Caco-2 (cell line): ENCODE results near the gene NAALADL2. TPM values are rescaled to one million over a fixed set of nuclear protein-coding genes. Genes with fewer than 3 reads are reported as not detected.

Experiments used
- BruUV-seq: library from RNA; stranded (reverse); fragments of 400-500 nt; replicated peaks from 2 replicates; lab custom pipeline; 2021; lab: Mats Ljungman, UMichigan
- CTCF ChIA-PET: fragments of 300-600 bp; sonication (Branson Sonifier 250); formaldehyde crosslinking; loops from one replicate; lab custom pipeline; 2022; ENCODE audit warnings: antibody characterized with exemption; lab: Charles Lee
- POLR2A ChIA-PET: fragments of 300-600 bp; sonication (Branson Sonifier 250); formaldehyde crosslinking; loops from one replicate; lab custom pipeline; 2022; ENCODE audit warnings: antibody characterized with exemption; lab: Charles Lee
- DNase-seq, 2 experiments: peaks; one replicate each; pipeline versions ENCODE4 v3.0.0 to v3.0.0-alpha.2; 2020 to 2022
- H3K27me3 ChIP-seq: replicated peaks from 2 replicates; pipeline ENCODE4 v1.6.0; 2011; ENCODE audit warnings: low read length; ENCODE audit not compliant: control insufficient read depth, insufficient read depth
- H3K36me3 ChIP-seq: 2 replicates; pipeline ENCODE4 v1.5.1; 2011; ENCODE audit warnings: low read length; ENCODE audit not compliant: control insufficient read depth, insufficient read depth
- H3K4me1 ChIP-seq: fragments of 250-450 bp; sonication (Bioruptor Pico); 2 replicates; pipeline ENCODE4 v1.5.1; 2020; ENCODE audit warnings: mild to moderate bottlenecking
- H3K4me3 ChIP-seq: 2 replicates; pipeline ENCODE4 v1.5.1; 2011; ENCODE audit warnings: low read depth, mild to moderate bottlenecking, control low read depth, low read length
- H3K9me3 ChIP-seq: fragments of 250-450 bp; sonication (Bioruptor Pico); 2 replicates; pipeline ENCODE4 v1.5.1; 2020; ENCODE audit warnings: mild to moderate bottlenecking, moderate library complexity
- H3K27ac Mint-ChIP-seq: one replicate; pipeline ENCODE4 v1.8.0; 2022; ENCODE audit warnings: mixed read lengths; ENCODE audit not compliant: unreplicated experiment
- H3K27me3 Mint-ChIP-seq: one replicate; pipeline ENCODE4 v1.8.0; 2022; ENCODE audit warnings: mixed read lengths; ENCODE audit not compliant: insufficient read depth, unreplicated experiment
- H3K36me3 Mint-ChIP-seq: one replicate; pipeline ENCODE4 v1.8.0; 2022; ENCODE audit warnings: mild to moderate bottlenecking, mixed read lengths; ENCODE audit not compliant: insufficient read depth, unreplicated experiment
- H3K4me1 Mint-ChIP-seq: one replicate; pipeline ENCODE4 v1.8.0; 2022; ENCODE audit warnings: low read depth, mixed read lengths; ENCODE audit not compliant: unreplicated experiment
- H3K4me3 Mint-ChIP-seq: one replicate; pipeline ENCODE4 v1.8.0; 2022; ENCODE audit warnings: mild to moderate bottlenecking, moderate library complexity, mixed read lengths; ENCODE audit not compliant: unreplicated experiment
- H3K9me3 Mint-ChIP-seq: one replicate; pipeline ENCODE4 v1.8.0; 2022; ENCODE audit warnings: mixed read lengths; ENCODE audit not compliant: unreplicated experiment
- intact Hi-C: fragments of 100-400 bp; cut with micrococcal nuclease; formaldehyde crosslinking; loops from one replicate; pipeline ENCODE4 v1.10.0; 2022; ENCODE audit not compliant: unreplicated experiment
- total RNA-seq: library from RNA; stranded (reverse); gene quantifications from 2 replicates; pipeline ENCODE4 v1.2.3, GENCODE V29; 2022
- TF ChIP-seq, protein P1 (sequence below), 2 experiments: fragments of 200-600 bp in 1 of 2; IDR thresholded peaks; 1 replicate in 1 of 2; 2 replicates in 1 of 2; pipeline versions ENCODE4 v1.5.1 to v1.8.0; 2011 to 2022; ENCODE audit warnings: antibody characterized with exemption in 1 of 2, control low read depth in 1 of 2, inconsistent platforms in 1 of 2, low read depth in 1 of 2, low read length in 1 of 2, mild to moderate bottlenecking in 1 of 2, moderate library complexity in 1 of 2; ENCODE audit not compliant: insufficient read depth in 1 of 2, severe bottlenecking in 1 of 2, unreplicated experiment in 1 of 2

NAALADL2 gene
- total RNA-seq, 1 experiment from 2014 or later = 4.4 TPM

DNA sequence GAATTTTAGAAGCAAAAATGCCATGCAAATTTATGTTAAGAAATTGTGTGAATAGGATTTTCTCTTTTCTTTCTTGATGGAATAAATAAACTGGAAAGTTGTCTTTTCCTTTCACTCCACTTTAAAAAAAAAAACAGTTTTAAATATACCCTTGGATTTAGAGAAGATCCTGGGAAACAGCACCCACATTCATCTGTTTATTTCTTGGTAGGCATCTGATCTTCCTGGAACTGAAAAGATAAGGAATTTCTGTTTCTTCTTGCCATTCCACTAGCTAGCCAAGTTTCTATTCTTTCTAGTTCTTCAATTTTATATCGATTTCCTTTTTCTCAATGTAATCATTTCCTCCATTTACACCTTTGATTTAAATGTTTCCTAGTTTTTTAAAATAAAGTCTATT, 420.8 kb downstream of the NAALADL2 start:
- intact Hi-C loops = no loop called here
- Mint-ChIP-seq H3K4me1 (no peaks in the 10 kb centered on the region), H3K4me3 (no peak overlapping the region), H3K9me3 (no peaks in the 10 kb centered on the region), H3K27ac (no peak overlapping the region), H3K36me3 (no peaks in the 10 kb centered on the region), H3K27me3 (no peaks in the 10 kb centered on the region)
- H3K4me3 ChIP-seq = no peak overlapping the region
- POLR2A ChIA-PET = no interaction called here
- H3K9me3 ChIP-seq = no peaks in the 10 kb centered on the region
- BruUV-seq = no TSS peak
- H3K36me3 ChIP-seq = no peaks in the 10 kb centered on the region
- CTCF ChIA-PET = no interaction called here
- no peaks in the 10 kb centered on the region for H3K27me3 ChIP-seq
- H3K4me1 ChIP-seq = no peaks in the 10 kb centered on the region
- no peak for DNase-seq
- TF ChIP-seq, protein P1, sequence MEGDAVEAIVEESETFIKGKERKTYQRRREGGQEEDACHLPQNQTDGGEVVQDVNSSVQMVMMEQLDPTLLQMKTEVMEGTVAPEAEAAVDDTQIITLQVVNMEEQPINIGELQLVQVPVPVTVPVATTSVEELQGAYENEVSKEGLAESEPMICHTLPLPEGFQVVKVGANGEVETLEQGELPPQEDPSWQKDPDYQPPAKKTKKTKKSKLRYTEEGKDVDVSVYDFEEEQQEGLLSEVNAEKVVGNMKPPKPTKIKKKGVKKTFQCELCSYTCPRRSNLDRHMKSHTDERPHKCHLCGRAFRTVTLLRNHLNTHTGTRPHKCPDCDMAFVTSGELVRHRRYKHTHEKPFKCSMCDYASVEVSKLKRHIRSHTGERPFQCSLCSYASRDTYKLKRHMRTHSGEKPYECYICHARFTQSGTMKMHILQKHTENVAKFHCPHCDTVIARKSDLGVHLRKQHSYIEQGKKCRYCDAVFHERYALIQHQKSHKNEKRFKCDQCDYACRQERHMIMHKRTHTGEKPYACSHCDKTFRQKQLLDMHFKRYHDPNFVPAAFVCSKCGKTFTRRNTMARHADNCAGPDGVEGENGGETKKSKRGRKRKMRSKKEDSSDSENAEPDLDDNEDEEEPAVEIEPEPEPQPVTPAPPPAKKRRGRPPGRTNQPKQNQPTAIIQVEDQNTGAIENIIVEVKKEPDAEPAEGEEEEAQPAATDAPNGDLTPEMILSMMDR (IDR thresholded peaks at IDR 0.05; ENCODE audit: insufficient read depth in 1 of 2, low read depth in 1 of 2, low read length in 1 of 2, severe bottlenecking in 1 of 2, unreplicated experiment in 1 of 2) = no peak

DNA sequence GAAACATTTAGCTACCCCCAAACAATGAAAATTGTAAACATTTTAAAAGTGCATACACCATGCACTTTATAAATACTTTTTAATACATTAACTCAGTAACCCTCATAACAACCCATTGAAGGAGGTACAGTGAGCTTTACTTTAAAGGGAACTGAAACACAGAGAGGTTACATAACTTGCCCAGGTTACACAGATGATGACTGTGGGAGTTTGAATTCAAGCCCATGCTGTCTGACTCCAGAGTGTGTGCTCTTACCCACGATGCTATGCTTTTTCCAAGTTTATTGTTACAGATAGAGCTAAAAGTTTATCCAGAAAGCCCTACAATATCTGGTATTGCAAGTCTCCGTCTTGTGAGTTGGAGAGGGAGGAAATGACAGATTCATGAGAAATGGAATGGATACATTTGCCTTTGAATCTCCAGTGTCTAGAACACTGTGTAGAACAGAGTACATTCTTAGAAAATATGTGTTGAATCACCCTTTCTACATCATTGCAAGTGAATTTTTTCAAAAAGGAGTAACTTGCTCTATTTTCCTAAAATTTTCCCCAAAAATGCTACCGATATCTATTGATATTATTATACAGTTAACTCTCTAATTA, 428.3 kb downstream of the NAALADL2 start:
- H3K27me3 Mint-ChIP-seq = no peaks in the 10 kb centered on the region
- no peak overlapping the region for H3K27ac Mint-ChIP-seq
- intact Hi-C loops = no loop called here
- CTCF ChIA-PET = no interaction called here
- TF ChIP-seq, protein P1 (IDR thresholded peaks at IDR 0.05; ENCODE audit: insufficient read depth in 1 of 2, low read depth in 1 of 2, low read length in 1 of 2, severe bottlenecking in 1 of 2, unreplicated experiment in 1 of 2) = no peak
- Histone ChIP-seq H3K36me3 (no peaks in the 10 kb centered on the region), H3K4me3 (no peak overlapping the region), H3K4me1 (no peaks in the 10 kb centered on the region), H3K9me3 (no peaks in the 10 kb centered on the region), H3K27me3 (no peaks in the 10 kb centered on the region)
- no peaks in the 10 kb centered on the region for H3K36me3 Mint-ChIP-seq
- POLR2A ChIA-PET = no interaction called here
- no peaks in the 10 kb centered on the region for H3K4me1 Mint-ChIP-seq
- H3K4me3 Mint-ChIP-seq = no peak overlapping the region
- BruUV-seq = no TSS peak
- no peak for DNase-seq
- no peaks in the 10 kb centered on the region for H3K9me3 Mint-ChIP-seq

DNA sequence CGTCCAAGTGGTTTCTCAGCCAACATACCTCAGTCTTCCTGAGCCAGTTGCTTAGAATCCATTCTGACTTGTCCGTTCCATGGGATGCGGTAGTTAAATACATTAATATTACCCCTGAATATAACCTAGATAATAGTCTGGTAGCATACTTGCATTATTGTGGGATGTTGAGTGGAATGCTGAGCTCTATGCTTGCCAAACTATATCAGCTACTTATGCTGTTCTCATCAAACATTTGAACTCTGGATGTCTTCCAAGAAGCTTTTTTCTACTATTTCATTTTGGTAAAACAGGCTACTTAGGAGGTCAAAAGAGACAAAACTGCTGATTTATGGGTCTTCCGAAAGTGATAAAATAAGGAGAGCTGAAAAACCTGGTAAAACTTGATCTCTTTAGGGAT, 429.5 kb downstream of the NAALADL2 start:
- Histone ChIP-seq H3K9me3 (no peaks in the 10 kb centered on the region), H3K4me3 (no peak overlapping the region), H3K4me1 (no peaks in the 10 kb centered on the region), H3K36me3 (no peaks in the 10 kb centered on the region), H3K27me3 (no peaks in the 10 kb centered on the region)
- Mint-ChIP-seq H3K27ac (no peak overlapping the region), H3K27me3 (no peaks in the 10 kb centered on the region), H3K4me1 (no peaks in the 10 kb centered on the region), H3K4me3 (no peak overlapping the region), H3K36me3 (no peaks in the 10 kb centered on the region), H3K9me3 (no peaks in the 10 kb centered on the region)
- POLR2A ChIA-PET = no interaction called here
- CTCF ChIA-PET = no interaction called here
- intact Hi-C loops = no loop called here
- no peak for DNase-seq
- no TSS peak for BruUV-seq
- TF ChIP-seq, protein P1 (IDR thresholded peaks at IDR 0.05; ENCODE audit: insufficient read depth in 1 of 2, low read depth in 1 of 2, low read length in 1 of 2, severe bottlenecking in 1 of 2, unreplicated experiment in 1 of 2) = no peak
